HEK293 (cell line): ENCODE measurements around the gene PPM1E.

Experiments
- CTCF ChIP-seq: fragments of 450-650 bp; formaldehyde crosslinking; IDR thresholded peaks from 2 replicates; pipeline ENCODE4 v1.5.1; 2016; ENCODE audit warnings: missing biosample characterization, missing genetic modification characterization
- ZXDB ChIP-seq: fragments of 450-650 bp; formaldehyde crosslinking; IDR thresholded peaks from 2 replicates; pipeline ENCODE4 v1.5.1; 2016; ENCODE audit warnings: missing biosample characterization, missing genetic modification characterization

GRCh38 chr17:58989629-58990028 lies 234.0 kb downstream of the PPM1E start:
- TF ChIP-seq ZXDB (tag by site-specific recombination) (no peak), CTCF (tag by site-specific recombination) (no peak)
